Raji (cell line): Measurements from ENCODE around the gene PPT2.

Experiments used
- POLR2A ChIP-seq: IDR thresholded peaks from 2 replicates; pipeline ENCODE4 v1.6.1; 2011; ENCODE audit warnings: low read depth, low read length, control low read depth; ENCODE audit not compliant: insufficient read depth

The PPT2 gene

DNA sequence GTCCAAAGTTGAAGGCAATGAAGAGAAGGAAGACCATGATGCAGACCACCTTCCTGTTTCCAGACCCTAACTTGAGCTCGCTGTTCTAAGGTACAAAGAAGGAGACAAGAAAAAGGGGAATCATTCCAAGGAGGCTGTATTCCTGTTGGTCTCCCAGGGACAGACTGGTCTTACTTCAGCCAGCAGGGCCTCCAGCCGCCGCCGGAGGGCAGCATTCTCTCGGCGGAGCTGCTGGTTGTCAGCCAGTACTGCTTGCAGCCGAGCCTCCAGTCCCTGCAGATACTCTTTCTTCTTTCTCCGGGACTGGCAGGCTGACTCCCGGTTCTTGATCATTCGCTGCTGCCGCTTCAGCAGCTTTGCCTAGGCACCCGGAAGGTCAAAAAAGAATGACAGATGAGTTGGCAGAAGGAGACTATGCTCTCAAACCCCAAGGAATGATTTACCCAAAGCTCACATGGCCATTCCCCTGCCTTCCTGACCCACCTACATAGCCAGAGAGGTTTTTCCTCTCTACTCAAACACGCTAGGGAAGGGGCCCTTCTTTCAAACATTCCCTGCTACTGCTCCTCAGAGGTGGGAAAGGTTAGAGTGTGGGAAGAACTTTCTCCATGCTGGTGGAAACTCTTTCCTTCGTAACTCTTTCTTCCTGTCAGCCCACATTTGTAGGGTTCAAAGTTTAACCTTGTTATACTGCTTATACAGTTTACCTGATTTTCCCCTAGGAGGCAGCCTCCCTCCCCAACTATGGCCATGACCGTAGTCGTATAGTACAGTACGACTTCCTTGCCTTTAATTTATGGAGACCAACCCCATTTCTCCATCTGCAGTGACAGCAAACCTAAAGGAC is 34.9 kb upstream of the PPT2 start:
- TF ChIP-seq POLR2A: no peak

- no peak for TF ChIP-seq POLR2A
These were observed 33.3 kb upstream of the PPT2 start for GRCh38 chr6:32120573-32121059.

DNA sequence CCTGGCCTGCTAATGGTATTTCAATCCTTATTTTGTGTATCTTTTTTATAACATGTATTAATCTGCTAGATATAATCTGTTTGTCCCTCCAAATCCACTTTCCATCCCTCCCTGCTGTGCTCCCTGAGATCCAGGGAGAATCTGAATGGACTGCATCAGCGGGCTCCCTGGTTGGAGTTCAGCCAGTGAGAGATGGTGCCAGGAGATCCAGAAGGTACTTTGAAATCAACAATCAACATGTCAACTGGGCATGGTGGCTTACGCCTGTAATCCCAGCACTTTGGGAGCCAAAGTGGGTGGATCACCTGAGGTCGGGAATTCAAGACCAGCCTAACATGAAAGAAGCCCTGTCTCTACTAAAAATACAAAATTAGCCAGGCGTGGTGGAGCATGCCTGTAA is 30.3 kb upstream of the PPT2 start:
- TF ChIP-seq POLR2A: no peak

DNA sequence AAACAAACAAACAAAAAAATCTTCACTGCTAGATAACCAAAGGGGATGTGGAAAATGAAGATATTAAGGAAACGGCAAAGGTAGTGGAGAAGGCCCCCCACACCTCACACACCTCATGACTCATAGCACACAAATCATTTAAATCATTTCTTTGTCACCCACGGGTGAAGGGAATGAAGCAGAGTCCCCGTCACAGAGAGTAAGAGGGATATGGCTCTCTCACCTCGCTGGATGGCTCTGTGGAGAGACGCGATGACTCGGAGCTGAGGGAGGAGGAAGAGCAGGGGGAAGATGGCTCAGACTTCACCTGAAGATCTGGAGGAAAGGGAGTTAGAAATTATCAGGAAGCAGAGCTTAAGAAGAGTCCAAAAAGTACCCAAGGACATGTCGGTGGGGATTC is 27.1 kb upstream of the PPT2 start:
- TF ChIP-seq POLR2A: no peak

DNA sequence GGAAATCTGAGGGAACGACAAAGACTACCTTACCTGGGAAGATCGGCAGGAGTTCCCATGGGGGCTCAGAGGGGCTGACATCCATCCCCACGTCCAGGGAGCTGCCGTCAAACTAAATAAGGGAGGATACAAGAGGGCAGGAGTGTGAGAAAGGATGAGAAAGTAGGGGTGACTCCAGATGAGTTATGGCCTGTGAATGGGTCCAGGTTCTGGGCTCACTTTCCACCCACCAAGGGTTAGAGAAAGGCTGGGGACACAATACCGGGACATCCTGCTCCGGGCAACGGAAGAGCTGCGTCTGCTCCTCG is 26.6 kb upstream of the PPT2 start:
- no peak for TF ChIP-seq POLR2A

DNA sequence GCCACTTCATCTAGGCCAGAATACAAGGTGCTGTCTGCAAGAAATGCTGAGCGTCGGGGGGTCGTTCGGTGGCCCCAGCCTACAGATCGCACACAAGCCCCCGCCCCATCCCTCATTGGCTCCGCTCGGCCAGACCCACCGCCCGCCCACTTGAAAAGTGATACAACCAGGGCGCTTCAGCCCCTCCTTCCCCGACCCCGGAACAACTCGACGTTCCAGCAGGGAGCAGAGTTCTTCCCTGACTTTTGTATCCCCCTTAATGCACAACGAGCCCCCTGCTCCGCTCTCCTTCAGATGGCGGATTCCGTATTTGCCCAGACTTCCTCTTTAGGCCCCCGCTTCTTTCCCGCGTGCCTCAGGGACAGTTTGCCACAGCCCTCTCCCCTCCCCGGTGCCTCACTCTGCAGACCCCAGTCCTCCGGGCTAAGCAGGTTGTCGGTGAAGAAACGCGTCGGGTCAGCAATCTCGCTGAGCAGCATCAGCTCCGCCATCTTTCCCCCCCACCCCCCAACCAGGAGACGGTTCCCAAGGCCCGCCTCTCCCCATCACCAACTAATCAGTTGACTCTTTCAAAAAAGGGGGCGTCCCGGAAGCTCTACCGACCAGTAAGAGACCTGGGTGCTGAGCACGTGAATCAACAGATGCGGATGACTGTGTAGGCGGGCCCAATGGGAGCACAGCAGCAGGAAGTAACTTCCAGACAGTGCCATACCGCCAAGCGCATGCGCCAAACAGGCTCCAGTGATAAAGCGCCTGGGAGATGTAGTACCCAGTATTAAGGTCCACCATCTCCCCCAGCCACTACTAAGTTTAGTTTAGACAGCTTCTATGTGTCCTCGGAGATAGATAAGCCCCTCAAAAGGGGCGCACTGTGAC is 26.0 kb upstream of the PPT2 start, which contains the start of gene ATF6B:
ATF6B (minus strand) TSS at position 530 of the 876 bp plus-strand sequence; CDS start at position 491, 39 bp downstream.
- peak; percentile 74 for TF ChIP-seq POLR2A

GRCh38 chr6:32128751-32129296 is 25.1 kb upstream of the PPT2 start:
- no peak for TF ChIP-seq POLR2A

DNA sequence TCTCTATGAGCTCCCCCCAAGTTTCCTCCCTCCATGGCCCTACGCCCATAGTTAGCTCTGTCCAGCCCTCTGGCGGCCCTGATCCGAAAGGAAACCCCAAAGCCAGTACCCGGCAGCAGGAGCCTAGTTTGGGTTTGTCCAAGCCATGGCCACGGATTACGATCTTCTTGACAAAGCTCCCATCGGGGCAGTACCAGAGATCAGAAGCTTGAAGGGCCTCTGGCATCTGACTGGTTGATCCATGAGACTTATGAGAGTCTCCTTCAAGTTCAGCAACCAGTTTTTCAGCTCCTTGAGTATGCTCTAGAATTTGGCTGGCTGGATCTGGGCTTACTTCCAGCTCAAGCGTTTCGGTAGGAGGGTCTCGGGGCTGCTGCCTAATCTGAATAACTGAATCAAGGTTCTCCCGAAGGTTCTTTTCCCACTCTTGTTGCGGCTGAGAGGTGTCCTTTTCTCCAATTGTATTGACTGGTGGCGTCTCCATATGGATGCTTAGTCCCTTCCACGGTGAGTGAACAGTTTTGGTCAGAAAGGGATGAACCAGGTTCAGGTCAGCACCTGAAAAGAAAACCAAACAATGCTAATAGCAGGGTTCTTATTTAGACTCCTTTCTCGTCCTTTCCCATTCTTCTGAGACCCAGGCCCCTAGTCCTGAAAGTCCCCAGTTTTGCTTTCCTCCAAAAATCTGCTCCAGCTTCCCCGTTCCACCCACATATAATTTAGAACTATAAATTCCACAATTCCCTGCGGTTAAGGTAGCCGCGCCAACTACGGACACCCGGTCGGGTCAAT is 24.4 kb upstream of the PPT2 start:
- TF ChIP-seq POLR2A: no peak

- TF ChIP-seq POLR2A: no peak
These were observed 22.4 kb upstream of the PPT2 start for GRCh38 chr6:32131439-32131948.

- TF ChIP-seq POLR2A: no peak
These were observed 21.8 kb upstream of the PPT2 start for GRCh38 chr6:32132110-32132509.

DNA sequence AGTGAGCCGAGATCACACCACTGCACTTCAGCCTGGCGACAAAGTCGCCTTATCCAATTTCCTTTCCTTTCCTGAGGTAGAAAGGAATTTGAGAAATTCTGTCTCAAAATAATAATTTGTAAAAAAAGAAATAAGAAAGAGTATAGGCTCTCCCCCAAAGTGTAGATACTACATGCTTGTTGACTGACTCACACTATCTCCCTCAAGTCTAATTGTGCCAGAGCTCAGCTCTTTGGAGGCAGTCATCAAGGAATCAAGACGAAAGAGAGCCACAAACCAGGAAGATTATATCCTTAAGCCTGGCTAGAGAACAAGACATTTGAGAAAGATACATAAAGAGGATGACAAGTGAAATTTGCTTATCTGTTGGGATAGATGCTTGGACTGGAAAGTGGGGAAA is 20.2 kb upstream of the PPT2 start:
- TF ChIP-seq POLR2A: no peak

- no peak for TF ChIP-seq POLR2A
These were observed 16.5 kb upstream of the PPT2 start for GRCh38 chr6:32137454-32137853.

- TF ChIP-seq POLR2A: no peak
These were observed 14.4 kb upstream of the PPT2 start for GRCh38 chr6:32139590-32139989.

GRCh38 chr6:32140420-32141046 is 13.4 kb upstream of the PPT2 start:
- TF ChIP-seq POLR2A: no peak
